NCI-H187 treated with DMSO at 0.1 percent for 48 hours (cell line): Measurements from ENCODE around the gene ACAT2.
"Not testable (repeated sequence)": the region's sequence is repeated elsewhere in the genome, so short reads cannot be mapped to it uniquely, and the experiment has no call there.

Experiments
- DNase-seq: peaks from one replicate; lab custom pipeline; 2025; lab: John Stamatoyannopoulos, UW

The ACAT2 gene

GRCh38 chr6:159761873-159762680, at the start of gene ACAT2:
Gene ACAT2, plus strand, starts transcription at chr6:159762045. Its CDS starts 43 bp downstream, at chr6:159762088.
- DNase-seq: peak; percentile 68

DNA sequence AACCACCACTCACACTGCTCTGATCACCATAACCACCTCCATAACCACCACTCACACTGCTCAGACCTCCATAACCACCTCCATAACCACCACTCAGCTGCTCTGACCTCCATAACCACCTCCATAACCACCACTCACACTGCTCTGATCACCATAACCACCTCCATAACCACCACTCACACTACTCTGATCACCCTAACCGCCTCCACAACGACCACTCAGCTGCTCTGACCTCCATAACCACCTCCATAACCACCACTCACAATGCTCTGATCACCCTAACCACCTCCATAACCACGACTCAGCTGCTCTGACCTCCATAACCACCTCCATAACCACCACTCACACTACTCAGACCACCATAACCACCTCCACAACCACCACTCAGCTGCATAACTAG, 49.5 kb upstream of the ACAT2 start:
- not testable (repeated sequence) for DNase-seq

DNA sequence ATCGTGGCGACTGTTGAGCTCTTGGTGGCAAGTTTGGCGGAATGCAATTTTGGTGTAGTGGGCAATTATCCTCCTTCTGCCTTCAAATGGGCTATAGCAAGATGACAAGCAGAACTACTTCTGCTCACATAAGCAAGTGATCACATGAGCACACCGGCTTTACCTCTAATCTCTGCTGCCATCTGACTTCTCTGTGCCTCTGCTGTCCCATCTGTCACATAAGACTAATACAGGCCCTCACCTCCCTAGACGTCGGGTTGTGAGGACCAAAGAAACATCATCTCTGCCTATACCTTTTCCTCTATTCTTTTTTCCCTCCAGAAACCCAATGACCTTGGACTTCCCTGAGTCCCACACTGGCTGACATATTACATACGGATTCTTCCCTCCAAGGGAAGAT, 47.9 kb upstream of the ACAT2 start:
- no peak for DNase-seq

GRCh38 chr6:159714404-159714803, 47.4 kb upstream of the ACAT2 start:
- no peak for DNase-seq

DNA sequence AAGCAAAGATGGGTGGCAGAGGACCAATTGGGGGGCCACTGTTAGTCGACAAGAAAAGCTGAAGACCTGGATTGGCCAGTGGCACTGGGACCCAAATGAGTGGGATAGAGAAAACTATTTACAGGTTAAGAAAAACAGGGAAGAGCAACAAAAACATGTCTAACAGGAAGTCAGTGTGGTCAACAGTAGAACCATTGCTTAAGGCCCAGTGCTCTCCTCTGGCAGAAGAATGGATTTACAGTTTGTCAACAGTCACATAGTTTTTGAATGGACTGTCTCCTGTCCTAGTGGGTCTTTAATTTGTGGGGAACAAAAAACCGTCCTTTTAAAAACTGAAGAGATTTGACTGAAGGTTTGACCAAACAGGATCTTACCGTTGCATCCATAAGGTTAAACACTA, 46.7 kb upstream of the ACAT2 start:
- DNase-seq: no peak

GRCh38 chr6:159715605-159716004, 46.2 kb upstream of the ACAT2 start:
- DNase-seq: no peak

DNA sequence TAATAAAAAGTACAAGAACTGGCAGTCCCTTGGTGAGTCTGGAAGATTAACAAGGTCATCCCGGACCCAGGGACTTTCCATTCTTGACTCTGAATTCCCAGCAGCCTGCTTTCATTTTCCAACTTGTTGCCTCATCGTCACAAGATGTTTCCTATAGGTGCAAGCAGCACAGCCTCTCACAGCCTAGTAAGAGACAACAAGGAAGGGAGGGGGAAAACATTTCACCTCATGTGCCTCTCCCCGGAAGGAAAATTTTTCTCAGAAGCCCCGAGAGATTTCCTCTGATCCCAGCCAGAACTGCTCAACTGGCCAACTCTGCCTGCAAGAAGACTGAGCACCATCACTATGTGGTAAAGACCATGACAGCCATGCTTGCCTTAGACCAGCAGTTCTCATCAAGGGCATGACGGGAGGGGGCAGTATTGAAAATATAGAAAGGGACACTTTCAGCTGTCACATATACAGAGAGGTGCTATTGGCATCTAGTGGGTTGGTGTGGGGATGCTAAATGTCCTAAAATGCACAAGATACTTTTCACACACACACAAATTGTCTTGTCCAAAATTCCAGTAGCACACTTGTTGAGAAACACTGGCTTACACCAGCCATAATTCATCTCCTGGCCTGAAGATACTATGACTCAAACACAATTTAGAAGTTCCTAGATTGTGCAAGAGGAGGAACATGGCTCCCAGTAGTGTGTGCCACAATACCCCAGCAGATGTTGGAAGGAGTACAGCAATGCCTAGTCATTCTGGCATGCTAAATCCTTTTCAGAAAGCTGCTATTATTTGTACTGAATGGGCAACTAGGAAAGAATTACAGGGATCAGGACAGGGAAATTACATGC, 45.4 kb upstream of the ACAT2 start:
- DNase-seq: no peak

- DNase-seq: no peak
Observed at GRCh38 chr6:159718634-159719033, 43.2 kb upstream of the ACAT2 start.

DNA sequence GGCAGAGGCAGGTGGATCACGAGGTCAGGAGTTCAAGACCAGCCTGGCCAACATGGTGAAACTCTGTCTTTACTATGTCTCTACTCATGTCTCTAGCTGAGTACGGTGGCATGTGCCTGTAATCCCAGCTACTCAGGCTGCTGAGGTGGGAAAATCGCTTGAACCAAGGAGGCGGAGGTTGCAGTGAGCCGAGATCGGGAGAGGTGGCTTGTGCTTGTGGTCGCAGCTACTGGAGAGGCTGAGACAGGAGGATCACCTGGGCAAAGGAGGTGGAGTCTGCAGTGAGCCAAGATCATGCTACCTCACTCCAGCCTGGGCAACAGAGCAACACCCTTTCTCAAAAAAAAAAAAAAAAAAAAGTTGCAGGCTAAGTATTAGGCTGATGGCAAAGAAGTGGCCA, 42.6 kb upstream of the ACAT2 start:
- DNase-seq: no peak

- no peak for DNase-seq
Observed at GRCh38 chr6:159720708-159721107, 41.1 kb upstream of the ACAT2 start.

DNA sequence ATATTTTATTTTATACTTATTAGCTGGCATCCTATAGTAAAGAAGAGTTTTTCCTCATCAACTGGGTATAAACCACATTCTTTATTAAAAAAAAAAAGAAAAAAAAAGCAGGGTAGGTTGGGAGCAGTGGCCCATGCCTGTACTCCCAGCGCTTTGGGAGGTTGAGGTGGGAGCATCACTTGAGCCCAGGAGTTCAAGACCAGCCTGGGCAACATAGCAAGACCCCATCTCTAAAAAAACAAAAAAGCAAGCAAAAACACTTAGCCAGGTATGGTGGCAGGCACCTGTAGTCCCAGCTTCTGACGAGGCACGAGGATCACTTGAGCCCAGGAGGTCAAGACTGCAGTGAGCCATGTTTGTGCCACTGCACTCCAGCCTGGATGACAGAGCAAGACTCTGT, 39.9 kb upstream of the ACAT2 start:
- not testable (repeated sequence) for DNase-seq

DNA sequence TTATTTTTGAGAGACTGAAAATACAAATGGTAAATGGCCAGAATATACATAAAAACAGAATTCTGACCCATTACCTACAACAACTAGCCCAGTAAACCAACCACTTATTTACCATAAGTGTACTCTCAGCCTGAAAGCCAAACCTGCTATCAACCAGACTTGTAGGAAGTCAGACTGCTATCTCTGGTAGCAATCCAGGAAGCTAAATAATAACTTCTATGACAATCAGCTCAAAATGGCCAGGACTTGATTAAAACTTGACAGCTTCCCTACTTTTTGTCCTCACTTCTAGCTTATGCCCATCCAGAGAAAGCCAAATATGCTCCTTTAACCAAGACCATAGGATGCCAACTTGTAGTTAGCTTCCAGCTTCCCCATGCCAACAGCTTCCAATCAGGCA, 39.2 kb upstream of the ACAT2 start:
- no peak for DNase-seq

GRCh38 chr6:159723259-159723658, 38.6 kb upstream of the ACAT2 start:
- DNase-seq: no peak

GRCh38 chr6:159724778-159725177, 37.1 kb upstream of the ACAT2 start:
- no peak for DNase-seq

DNA sequence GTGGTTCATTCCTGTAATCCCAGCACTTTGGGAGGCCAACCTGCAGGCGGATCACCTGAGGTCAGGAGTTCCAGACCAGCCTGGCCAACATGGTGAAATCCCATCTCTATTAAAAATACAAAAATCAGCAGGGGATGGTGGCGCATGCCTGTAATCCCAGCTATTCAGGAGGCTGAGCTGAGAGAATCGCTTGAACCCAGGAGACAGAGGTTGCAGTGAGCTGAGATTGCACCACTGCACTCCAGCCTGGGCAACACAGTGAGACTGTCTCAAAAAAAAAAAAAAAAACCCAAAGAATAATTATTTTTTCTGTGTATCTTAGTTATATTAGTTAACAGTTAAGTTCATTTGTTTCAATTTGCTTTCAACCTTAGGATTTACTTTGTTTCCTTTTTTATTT, 36.6 kb upstream of the ACAT2 start:
- DNase-seq: not testable (repeated sequence)

DNA sequence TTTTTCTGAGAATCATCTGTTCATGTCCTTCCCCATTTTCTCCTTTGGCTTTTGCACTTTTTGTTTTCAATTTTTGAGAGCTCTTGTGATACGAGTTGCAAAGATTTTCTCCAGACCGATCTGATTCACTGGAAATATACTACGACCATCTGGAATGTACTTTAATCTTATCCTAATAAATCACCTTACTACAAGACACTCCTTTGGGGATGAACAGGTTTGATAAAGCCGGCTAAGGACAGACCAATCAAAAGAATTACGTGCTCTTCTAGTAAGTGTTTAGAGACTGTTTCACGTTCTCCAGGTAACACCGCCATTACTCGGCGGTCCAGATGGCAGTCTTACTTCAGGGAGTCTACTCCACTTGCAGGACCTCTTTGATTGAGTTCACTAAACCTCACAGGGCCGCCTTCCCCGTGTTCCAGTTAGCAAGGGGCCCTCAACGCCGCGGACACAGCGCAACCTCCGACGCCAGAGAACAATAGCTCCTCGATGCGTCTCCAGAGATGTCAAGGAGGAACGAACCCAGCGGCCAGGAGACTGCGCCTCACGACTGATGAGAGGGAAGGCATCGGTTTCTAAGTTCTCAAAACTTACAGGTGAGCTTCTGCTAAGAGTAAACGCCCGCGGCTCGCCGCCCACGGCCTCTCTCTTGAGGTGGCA, 35.5 kb upstream of the ACAT2 start:
- DNase-seq: no peak

DNA sequence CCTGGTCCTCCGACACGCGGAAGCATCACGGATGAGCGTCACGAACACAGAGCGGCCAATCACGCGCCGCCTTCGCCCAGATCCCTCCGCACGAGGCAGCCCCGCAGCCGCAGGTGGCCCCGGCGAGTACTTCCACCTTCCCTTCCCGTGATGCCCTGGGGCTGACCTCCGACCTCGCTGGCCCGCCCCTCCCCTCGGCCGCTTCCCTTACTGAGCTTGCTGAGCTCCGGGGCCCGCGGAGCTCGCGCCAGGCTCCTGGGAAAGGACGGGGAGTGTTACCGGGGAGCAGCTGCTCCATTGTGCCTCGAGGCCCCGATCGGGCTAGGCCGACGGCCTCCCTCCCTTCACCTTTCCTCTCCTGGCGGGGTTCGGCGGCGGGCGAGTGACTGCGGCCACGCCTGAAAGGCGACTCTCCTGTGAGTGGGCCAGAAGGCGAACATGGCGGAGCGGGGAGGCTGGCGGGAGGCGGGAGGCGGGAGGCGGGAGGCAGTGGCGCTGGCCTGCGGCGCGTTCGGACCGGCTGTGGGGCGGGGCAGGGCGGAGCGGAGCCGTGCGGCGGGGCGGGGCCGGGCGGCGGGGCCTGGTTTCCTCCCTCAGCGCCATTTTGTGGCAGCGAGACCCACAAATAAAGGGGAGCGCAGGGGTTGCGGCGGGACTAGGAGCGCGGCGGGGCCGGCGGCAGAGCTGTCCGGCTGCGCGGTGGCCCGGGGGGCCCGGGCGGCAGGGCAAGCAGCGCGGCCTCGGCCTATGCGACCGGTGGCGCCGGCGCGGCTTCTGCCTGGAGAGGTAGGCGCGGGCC, 34.7 kb upstream of the ACAT2 start, which contains the start of gene WTAP:
WTAP (plus strand) TSS at position 589 of the 799 bp plus-strand sequence. CDS start 8,760 bp downstream, outside the sequence.
- peak; percentile 61 for DNase-seq

DNA sequence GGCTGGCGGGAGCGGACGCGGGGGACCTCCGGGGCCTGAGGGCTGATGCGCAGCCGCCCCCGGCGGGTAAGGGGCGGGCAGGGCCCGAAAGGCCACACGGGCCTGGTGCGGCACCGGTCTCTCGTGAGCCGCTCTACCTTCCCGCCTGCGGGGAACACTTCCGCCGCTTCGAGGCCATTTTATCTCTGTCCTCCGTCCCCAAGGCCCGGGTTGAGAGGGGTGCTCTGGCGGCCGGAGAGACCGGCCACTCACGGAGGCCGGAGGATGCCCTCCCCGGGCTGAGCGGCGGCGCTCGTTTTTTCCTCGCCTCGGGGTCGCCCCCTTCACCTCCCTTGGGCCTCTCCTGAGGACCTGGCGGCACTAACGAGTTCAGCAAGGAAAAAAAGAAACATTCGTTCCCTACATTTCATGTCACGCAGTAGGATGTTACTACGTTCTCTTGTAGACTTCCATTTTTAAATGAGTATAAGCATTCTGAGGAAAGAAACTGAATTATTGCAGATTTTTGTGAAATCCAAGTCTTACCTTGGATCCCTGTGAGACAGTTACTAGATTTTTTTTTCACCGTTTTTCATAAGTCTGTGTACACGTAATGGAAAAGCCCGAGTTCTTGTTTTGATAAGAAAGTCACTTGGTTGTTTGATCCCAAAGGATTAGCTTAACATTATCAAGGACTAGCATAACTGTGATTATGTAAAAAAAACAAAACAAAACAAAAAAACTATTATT, 34.0 kb upstream of the ACAT2 start:
- DNase-seq: no peak

DNA sequence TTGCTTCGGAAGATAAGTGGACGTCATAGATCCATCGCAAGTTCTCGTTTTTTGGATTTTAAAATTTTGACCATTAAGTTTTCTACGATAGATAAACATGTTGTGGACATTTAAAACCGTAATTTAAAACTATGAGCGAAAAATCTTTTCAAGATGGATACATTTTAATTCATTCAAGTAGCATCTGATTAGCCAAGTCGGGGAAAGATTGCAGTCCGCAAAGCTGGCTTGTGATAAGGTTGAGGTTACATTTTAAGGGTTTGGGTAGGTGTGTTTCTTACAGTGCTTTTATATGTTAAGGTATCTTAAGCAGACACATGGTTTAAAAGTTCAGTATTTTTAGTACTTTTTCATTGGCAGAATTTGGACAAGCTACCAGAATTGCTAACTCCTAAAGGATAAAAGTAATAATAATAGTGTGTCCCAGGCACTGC, 33.3 kb upstream of the ACAT2 start:
- DNase-seq: no peak

DNA sequence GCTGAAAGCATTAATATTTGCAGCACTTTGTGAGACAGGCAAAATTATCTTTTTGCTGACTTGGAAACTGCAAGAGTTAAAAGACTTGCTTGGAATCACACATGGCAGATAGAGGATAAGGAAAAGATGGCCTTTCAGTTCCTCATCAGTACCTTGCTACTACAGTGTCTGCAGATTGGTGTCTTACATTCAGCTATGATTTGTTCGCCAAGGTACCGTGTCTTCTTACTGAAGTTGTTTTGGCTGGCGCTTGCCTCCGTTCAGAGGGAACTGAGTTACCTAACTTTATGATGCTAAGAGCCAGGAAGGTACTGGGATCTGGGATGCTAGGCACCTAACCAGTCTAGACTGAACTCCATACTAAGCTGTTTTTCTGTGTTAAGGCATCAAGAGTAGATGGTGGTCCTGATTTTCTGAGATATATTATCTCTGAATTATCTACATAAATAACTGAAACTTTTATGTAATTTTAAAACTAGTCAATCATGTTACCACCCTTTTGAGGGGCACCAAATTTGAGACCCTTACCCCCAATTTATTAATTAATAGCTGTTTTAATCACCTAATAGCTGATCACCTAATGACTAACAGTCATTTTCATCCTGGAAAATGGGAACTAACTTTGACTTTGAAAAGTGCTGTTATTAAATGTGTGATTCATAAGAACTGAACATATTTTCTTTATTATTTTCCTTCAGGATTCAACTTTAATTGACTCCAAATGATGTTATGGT, 32.1 kb upstream of the ACAT2 start:
- DNase-seq: no peak
